Fibroblast of the conjunctiva (primary cell): ENCODE measurements around the gene ALPG.
"Not testable (repeated sequence)": the region's sequence is repeated elsewhere in the genome, so short reads cannot be mapped to it uniquely, and the experiment has no call there.

Source experiments
- DNase-seq: peaks from one replicate; pipeline ENCODE4 v3.0.0-alpha.2; 2010; ENCODE audit warnings: low read depth

The ALPG gene

GRCh38 chr2:232377319-232377718 lies 29.3 kb upstream of the ALPG start:
- no peak for DNase-seq

DNA sequence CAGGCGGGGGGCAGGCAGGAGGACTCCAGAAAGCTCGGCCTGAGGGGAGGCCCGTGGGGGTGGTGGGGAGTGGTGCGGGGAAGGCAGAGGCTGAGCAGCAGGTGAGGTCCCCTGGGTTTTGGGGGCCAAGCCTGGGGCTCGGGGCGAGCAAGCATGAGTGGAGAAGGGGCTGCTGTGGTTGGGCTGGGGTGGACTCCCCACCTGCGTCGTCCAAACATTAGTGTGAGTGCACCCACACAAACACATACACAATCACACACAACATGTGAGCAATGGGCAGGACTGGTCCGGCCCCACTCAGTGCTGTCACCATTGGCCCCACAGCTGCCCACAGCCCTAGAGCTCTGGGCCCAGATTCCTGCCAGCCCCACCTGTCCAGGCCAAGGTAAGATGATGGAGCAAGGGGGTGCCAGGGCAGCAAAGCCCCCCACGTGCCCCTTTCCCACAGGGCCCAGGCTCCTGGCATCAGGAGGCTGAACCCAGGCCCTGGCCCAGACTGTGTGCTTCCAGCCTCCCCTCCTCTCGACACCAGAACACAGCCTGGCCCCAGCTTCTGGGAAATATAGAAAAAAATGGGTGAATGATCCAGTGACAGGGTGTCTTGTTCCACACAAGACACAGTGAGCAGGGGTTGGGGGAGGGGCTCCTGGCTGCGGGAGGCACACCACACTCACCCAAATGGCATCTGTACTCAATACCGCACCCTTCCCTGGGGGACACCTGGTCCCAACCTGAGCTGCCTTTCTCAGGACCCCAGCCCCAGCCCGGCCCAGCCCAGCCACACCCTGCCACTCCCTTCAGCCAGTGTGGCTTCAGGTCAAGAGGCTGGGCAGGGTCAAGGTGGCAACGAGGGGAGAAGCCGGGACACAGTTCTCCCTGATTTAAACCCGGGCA lies 28.6 kb upstream of the ALPG start:
- DNase-seq: no peak

DNA sequence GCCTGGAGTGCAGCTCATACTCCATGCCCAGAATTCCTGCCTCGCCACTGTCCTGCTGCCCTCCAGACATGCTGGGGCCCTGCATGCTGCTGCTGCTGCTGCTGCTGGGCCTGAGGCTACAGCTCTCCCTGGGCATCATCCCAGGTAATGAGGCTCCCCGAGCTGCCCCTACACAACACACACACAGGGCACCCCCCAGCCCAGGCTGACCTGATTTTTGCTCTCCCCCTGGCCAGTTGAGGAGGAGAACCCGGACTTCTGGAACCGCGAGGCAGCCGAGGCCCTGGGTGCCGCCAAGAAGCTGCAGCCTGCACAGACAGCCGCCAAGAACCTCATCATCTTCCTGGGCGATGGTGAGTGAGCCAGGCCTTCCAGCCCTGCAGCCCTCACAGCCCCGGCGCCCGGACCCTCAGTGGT lies 27.9 kb upstream of the ALPG start, which contains the start of gene ALPP:
Gene ALPP, plus strand, starts transcription at position 17 of the 417 bp plus-strand sequence. Its CDS starts 52 bp downstream, at position 69.
- DNase-seq: not testable (repeated sequence)

- not testable (repeated sequence) for DNase-seq
Observed at GRCh38 chr2:232379610-232380590, 26.7 kb upstream of the ALPG start.

GRCh38 chr2:232381204-232382031 lies 25.2 kb upstream of the ALPG start:
- DNase-seq: not testable (repeated sequence)

GRCh38 chr2:232382331-232383225 lies 24.1 kb upstream of the ALPG start:
- DNase-seq: no peak

- no peak for DNase-seq
Observed at GRCh38 chr2:232384466-232384865, 22.2 kb upstream of the ALPG start.

GRCh38 chr2:232385058-232385457 lies 21.6 kb upstream of the ALPG start:
- not testable (repeated sequence) for DNase-seq

DNA sequence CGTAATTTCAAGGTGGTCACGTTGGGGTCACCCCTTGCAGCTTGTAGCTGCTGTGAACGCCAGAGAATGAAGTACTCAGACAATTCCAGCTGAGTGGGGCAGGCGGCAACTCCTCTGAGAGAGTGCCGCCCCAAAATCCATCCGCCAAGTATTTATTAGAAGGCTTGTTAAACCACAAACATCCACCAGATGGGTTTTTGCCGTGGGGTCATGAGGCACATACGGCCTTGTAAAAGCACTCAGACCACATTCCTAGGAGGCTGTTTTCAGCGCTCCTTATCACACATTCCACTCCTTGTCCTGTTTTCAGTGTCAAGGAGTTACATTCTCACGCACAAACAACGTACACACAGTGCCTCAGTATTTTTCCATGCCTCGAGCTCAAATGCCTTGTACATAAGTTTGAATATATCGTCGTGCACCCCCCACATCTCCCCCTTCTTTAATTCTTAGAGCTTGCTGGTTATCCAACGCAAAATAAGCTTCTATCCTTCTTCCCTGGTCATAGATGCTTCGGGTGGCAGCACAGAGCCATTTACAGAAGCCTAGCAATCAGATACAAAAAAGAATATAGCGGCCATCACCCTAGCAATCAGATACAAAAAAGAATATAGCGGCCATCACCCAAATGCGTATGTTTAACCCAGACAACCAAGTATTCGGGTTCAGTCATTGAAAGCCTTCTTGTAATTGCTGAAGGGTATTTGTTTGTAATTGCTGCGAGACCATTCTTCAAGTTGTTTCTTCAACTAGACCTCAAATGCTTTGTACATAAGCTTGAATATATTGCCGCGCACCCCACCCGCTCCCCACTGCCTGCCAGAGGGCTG lies 20.8 kb upstream of the ALPG start:
- DNase-seq: no peak

- DNase-seq: no peak
Observed at GRCh38 chr2:232386490-232386739, 20.2 kb upstream of the ALPG start.

DNA sequence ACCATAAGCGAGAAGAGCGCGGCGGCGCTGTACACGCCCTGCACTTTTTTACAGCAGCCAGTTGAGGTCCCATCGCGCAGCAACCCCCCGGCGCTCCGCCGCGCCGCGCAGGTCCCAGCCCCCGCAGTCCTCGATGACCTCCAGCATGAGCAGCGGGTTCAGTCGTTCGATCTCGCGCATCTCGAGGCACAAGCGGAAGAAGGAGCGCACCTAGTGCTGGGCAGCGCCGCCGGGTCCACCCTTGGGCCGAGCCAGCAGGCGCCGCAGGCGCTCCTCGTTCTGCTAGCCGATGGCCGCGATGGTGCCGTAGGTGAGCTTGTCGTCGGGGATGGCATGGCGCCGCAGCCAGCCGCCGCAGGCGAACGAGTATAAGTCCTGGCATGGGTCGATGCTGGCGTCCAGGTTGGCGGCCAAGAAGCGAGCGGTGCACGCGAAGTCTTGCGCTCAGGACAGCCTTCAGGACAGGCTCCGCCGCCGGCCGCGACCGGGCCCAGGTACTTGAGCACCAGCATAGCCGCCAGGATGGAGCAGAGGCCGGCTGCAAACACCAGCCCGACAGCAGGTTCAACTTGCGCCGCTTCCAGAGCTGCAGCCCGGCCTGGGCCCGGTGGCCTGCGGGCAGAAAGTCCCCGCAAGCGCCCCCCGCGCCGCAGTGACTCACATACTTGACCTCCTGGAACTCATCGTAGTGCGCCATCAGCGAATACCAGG lies 19.7 kb upstream of the ALPG start:
- no peak for DNase-seq

- no peak for DNase-seq
Observed at GRCh38 chr2:232387451-232388171, 19.0 kb upstream of the ALPG start.

DNA sequence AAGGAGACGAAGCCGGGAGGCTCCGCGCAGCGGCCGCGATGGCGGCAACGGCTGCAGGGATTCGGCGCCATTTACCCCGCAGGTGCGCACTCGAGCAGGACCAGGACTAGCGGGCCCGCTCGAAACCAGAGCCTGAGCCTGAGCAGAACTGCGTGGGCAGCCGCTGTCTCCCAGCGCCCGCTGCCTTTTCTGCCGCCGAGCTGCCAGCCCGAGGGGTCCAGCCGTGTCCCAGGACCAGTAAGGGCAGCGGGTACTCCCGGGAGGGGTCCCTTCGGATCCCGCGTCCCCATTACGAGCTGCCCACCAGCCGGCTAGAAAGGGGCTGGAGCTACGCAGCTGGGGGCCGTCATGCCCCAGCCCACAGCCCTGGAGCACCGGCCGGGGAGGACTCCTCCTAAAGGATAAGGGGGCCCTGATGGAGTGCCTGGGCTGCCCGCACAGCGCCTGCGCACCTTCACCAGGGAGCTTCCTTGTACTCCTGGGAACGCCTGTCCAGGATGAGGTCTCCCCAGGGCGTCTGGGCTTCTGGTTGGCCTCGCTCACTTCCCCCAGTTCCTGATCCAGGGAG lies 18.2 kb upstream of the ALPG start:
- no peak for DNase-seq

- DNase-seq: no peak
Observed at GRCh38 chr2:232389327-232389726, 17.3 kb upstream of the ALPG start.

GRCh38 chr2:232390661-232391060 lies 16.0 kb upstream of the ALPG start:
- DNase-seq: no peak

GRCh38 chr2:232393556-232393955 lies 13.1 kb upstream of the ALPG start:
- no peak for DNase-seq

GRCh38 chr2:232394431-232394830 lies 12.2 kb upstream of the ALPG start:
- not testable (repeated sequence) for DNase-seq

GRCh38 chr2:232395586-232395985 lies 11.1 kb upstream of the ALPG start:
- DNase-seq: no peak
